Activated CD8-positive, alpha-beta memory T cell treated with anti-CD3 and anti-CD28 coated beads, Interleukin-2, amount 50 U/mL, for 24 hours (primary cell): ENCODE results near the gene POLDIP3.

Experiments used
- DNase-seq: peaks from one replicate; pipeline ENCODE4 v3.0.0-alpha.2; 2020; ENCODE audit errors: extremely low read depth

POLDIP3 gene

GRCh38 chr22:42642806-42643633 lies 28.3 kb upstream of the POLDIP3 start:
- no peak for DNase-seq

- DNase-seq = no peak
Observed at GRCh38 chr22:42641801-42642413, 27.2 kb upstream of the POLDIP3 start.

- DNase-seq = no peak
Observed at GRCh38 chr22:42639541-42640241, 25.0 kb upstream of the POLDIP3 start.

- no peak for DNase-seq
Observed at GRCh38 chr22:42637555-42637954, 22.9 kb upstream of the POLDIP3 start.

GRCh38 chr22:42636506-42636905 lies 21.8 kb upstream of the POLDIP3 start:
- no peak for DNase-seq

- DNase-seq = no peak
Observed at GRCh38 chr22:42635531-42635930, 20.8 kb upstream of the POLDIP3 start.

GRCh38 chr22:42633013-42633412 lies 18.3 kb upstream of the POLDIP3 start:
- DNase-seq = no peak

GRCh38 chr22:42632096-42632495 lies 17.4 kb upstream of the POLDIP3 start:
- DNase-seq = no peak

GRCh38 chr22:42630901-42631602 lies 16.4 kb upstream of the POLDIP3 start:
- no peak for DNase-seq

- DNase-seq = no peak
Observed at GRCh38 chr22:42630211-42630610, 15.5 kb upstream of the POLDIP3 start.

GRCh38 chr22:42627981-42628380 lies 13.3 kb upstream of the POLDIP3 start:
- DNase-seq = no peak

- no peak for DNase-seq
Observed at GRCh38 chr22:42626951-42627625, 12.4 kb upstream of the POLDIP3 start.

GRCh38 chr22:42626431-42626830 lies 11.7 kb upstream of the POLDIP3 start:
- DNase-seq = no peak

GRCh38 chr22:42625416-42625815 lies 10.7 kb upstream of the POLDIP3 start:
- no peak for DNase-seq

- DNase-seq = no peak
Observed at GRCh38 chr22:42624551-42625106, 9.9 kb upstream of the POLDIP3 start.

- no peak for DNase-seq
Observed at GRCh38 chr22:42623756-42624441, 9.2 kb upstream of the POLDIP3 start.

GRCh38 chr22:42623301-42623751 lies 8.6 kb upstream of the POLDIP3 start:
- no peak for DNase-seq

GRCh38 chr22:42622061-42622710 lies 7.5 kb upstream of the POLDIP3 start:
- DNase-seq = no peak

GRCh38 chr22:42621505-42622002 lies 6.9 kb upstream of the POLDIP3 start:
- DNase-seq = no peak

GRCh38 chr22:42620084-42620483 lies 5.4 kb upstream of the POLDIP3 start:
- DNase-seq = no peak
